Measurements from ENCODE around the gene ANKRD34A. TPM values are rescaled to one million over a fixed set of nuclear protein-coding genes. Genes with fewer than 3 reads are reported as not detected.

ANKRD34A gene
- total and polyA plus RNA-seq, 2 experiments from 2014 or later: 0.16 to 0.35 TPM

GRCh38 chr1:145937436-145937835, 26.9 kb downstream of the ANKRD34A start:
- Histone ChIP-seq H3K79me2 (replicated peaks; ENCODE audit: insufficient read depth) (no peaks in the 10 kb centered on the region), H3K36me3 (ENCODE audit: insufficient read depth) (no peaks in the 10 kb centered on the region), H3K4me2 (no peak overlapping the region), H3K27me3 (ENCODE audit: insufficient read depth) (no peaks in the 10 kb centered on the region), H2AFZ (no peak overlapping the region), H4K20me1 (replicated peaks; ENCODE audit: insufficient read depth) (no peaks in the 10 kb centered on the region), H3K4me1 (ENCODE audit: insufficient read depth) (peaks cover 15% of the 10 kb centered on the region), H3K27ac (ENCODE audit: low read depth) (0 out of 2 replicates have a peak overlapping the region, but pooled peaks have one; percentile 7), H3K4me3 (no peak overlapping the region), H3K9me2 (ENCODE audit: insufficient read depth) (no peaks in the 10 kb centered on the region), H3F3A (replicated peaks; ENCODE audit: low read depth) (no peaks in the 10 kb centered on the region)
- Mint-ChIP-seq H3K36me3 (ENCODE audit: low read depth) (no peaks in the 10 kb centered on the region), H3K4me3 (no peak overlapping the region), H3K27ac (0 out of 2 replicates have a peak overlapping the region, but pooled peaks have one; percentile 52), H3K4me1 (peaks cover 17% of the 10 kb centered on the region), H3K9me3 (no peaks in the 10 kb centered on the region), H3K27me3 (ENCODE audit: insufficient read depth, low read depth, poor library complexity) (no peaks in the 10 kb centered on the region)
- TF ChIP-seq ZNF331 (CRISPR knock-in tag; IDR thresholded peaks at IDR 0.05; ENCODE audit: low read depth) (no peak), ETS1 (IDR thresholded peaks at IDR 0.05) (no peak), ZNF114 (CRISPR knock-in tag; IDR thresholded peaks at IDR 0.05) (no peak), POLR2AphosphoS5 (IDR thresholded peaks at IDR 0.05; ENCODE audit: low read depth) (no peak), EZH2phosphoT487 (IDR thresholded peaks at IDR 0.05; ENCODE audit: unreplicated experiment) (no peak), JUNB (IDR thresholded peaks at IDR 0.05; ENCODE audit: unreplicated experiment) (no peak), ZNF462 (CRISPR knock-in tag; IDR thresholded peaks at IDR 0.05) (no peak), STAT1 (IDR thresholded peaks at IDR 0.05; ENCODE audit: unreplicated experiment) (no peak), CTCF (conservative IDR thresholded peaks at IDR 0.05; ENCODE audit: low read depth in 2 of 2) (no peak)
- ATAC-seq (no peak), DNase-seq (ENCODE audit: low spot score) (no peak)
